ENCODE data around the gene DCUN1D1.
A peak's percentile ranks its signal among the peaks of the same experiment; 100 is the strongest.
"Not testable (repeated sequence)": the region's sequence is repeated elsewhere in the genome, so short reads cannot be mapped to it uniquely, and the experiment has no call there.

The DCUN1D1 gene

DNA sequence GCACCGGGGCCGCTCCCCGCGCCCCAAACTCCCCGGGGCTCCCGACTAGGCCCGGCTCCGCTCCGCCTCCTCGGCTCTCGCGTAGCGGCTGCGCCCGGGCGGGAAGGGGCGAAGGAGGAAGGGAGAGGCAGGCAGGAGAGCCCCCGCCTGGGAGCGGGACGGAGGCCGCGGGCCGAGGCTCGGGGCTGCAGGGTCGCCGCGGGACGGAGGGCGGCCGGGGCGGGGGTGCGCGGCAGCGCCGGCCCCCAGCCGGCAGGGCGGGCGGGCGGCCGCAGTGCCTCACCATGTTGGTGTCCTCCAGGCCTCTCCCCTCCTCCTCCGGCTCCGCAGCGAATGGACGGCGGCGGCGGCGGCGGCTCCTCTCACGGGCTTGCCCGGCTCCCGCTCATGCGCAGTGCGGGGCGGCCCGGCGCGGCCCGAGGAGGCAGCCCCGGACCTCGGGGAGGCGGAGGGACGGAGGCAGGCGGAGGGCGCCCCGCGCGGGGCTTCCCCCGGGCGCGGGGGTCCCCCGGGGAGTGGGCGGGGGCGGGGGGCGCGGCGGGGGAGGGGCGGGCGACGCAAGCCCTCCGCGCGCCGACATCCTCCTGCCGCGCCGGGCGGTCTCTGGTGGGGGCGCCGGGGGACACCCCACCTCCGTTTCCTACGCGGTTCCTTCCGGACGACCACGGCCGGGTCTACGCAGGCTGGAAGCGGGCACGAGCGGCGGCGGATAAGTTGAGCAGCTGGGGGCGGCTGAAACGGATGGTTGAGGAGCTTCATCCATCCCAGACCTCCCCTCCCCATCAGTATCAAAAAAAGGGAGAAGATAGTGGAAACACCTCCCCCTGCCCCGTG is at the start of gene DCUN1D1:
Gene DCUN1D1, minus strand, starts transcription at position 335 of the 834 bp plus-strand sequence. Its CDS starts 49 bp downstream, at position 286.
- peak; percentile 72 for DNase-seq

GRCh38 chr3:183028416-183028815 is 48.1 kb upstream of the DCUN1D1 start:
- DNase-seq: no peak

GRCh38 chr3:183027276-183027675 is 46.9 kb upstream of the DCUN1D1 start:
- DNase-seq: no peak

DNA sequence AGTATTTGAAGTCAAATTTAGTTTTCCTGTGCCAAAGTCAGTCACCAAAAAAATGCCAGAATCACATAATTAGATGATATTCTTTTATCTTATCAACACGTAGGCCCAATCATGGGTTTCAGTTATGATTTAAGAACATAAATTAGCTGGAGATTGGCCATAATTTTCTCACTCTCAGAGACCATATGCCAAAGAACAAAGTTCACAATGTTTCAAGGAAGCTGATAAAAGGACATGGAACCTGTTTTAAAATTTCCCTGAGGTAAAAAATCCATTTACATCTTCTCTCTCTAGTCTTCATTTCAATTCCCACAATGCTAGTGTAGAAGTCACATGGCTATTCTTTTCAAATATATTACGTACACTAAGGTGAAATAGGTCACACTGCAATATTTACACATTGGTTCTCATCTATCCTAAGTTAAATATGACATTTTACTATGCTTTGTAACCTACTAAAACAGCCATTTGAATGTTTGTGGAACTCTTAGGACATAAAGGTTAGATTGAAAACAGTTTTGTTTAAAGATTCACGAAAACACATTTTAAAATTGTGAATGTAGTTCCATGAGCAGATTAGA is 42.7 kb upstream of the DCUN1D1 start:
- no peak for DNase-seq

- no peak for DNase-seq
Observed at GRCh38 chr3:183018421-183019192, 38.3 kb upstream of the DCUN1D1 start.

DNA sequence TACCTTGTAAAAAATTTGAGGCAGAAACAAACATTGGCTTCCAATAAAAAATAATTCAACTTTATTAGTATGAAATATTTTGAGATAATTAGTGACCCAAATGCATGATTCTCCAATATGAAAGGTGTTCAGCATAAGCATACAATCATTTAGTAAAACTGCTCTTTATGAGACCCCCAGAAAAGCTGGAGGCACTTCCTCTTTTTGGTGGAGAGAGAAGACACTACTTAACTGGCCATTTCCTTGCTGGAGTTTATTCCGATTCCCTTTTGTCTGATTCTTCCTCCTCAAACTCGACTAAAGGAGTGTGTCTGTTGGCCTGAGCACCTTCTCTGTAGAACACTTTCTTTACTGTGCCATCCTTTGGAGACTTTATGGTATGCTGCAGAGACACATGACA is 34.8 kb upstream of the DCUN1D1 start:
- no peak for DNase-seq

- DNase-seq: no peak
Observed at GRCh38 chr3:183013856-183014255, 33.5 kb upstream of the DCUN1D1 start.

DNA sequence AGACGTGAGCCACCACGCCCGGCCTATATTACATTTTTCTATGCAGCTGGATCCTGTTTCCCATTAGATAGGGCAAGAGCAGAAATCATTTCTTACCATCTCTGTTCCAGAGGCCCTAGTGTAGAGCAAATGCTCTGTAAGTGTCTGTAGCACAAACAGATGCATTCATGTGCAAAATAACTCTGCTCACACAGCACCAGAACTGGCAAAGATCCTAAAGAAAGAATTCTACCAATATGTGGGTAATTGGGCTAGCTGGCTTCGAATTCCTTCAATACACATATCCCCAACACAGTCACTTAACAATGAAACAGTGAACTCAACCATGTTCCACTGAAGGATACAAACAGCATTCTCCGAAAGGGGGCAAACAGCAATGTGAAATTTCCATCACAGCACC is 32.7 kb upstream of the DCUN1D1 start:
- no peak for DNase-seq

- DNase-seq: no peak
Observed at GRCh38 chr3:183008800-183009199, 28.5 kb upstream of the DCUN1D1 start.

DNA sequence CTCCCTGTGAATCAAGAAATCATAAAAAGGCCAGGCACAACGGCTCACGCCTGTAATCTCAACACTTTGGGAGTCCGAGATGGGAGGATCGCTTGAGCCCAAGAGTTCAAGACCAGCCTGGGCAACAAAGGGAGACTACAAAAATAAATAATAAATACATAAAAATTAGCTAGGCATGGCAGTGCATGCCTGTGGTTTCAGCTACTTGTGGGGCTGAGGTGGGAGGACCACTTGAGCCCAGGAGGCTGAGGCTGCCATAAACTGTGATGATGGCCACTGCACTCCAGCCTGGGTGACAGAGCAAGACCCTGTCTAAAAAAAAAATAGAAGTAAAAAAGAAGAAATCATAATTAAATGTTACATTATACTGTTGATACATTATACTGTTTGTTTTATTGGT is 28.0 kb upstream of the DCUN1D1 start:
- no peak for DNase-seq

DNA sequence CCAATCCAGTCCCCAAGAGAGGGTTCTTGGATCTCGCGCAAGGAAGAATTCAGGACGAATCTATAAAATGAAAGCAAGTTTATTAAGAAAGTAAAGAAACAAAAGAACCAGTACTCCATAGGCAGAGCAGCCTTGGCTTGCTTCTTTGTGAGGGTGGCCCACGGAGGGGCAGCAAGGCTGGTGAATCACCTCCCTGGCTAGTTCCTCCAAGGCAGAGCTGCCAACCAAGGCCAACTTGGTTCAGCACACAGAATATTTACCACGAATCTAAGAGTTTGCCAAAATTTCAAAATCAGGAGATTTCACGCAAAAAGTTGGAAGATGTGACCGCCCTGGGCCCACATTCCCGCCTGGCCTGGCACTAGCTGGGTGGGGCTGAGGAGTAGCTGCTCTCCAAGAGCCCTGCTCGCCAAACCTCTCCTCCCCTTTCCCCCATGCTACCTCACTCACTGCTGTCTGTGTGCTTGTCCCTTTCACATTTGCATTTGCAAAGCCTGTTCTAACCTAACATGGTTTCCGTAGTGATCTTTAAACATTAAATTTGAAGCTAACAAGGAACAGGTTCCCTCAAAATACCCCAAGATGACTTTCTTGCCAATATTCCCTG is 26.2 kb upstream of the DCUN1D1 start:
- DNase-seq: no peak

DNA sequence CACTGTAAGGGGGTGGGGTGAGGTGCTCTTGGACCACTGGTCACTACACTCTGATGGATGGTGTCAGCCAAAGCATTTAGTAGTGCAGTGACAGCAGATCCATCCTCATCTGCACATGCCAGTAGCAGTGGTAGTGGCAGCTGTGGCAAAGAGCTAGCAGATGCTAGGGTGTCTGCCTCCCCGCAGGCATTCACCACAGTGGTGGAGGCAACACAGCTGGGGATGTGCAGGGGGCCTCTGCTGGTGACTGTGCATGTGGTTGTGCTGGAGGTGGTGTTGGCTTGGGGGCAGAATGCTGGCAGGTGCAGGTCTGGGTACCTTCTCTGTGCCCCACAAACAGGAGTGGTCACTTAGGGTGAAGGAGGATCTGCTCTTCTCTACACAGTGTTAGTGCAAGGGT is 19.4 kb upstream of the DCUN1D1 start:
- DNase-seq: no peak

GRCh38 chr3:182993486-182994201 is 13.3 kb upstream of the DCUN1D1 start:
- DNase-seq: not testable (repeated sequence)

DNA sequence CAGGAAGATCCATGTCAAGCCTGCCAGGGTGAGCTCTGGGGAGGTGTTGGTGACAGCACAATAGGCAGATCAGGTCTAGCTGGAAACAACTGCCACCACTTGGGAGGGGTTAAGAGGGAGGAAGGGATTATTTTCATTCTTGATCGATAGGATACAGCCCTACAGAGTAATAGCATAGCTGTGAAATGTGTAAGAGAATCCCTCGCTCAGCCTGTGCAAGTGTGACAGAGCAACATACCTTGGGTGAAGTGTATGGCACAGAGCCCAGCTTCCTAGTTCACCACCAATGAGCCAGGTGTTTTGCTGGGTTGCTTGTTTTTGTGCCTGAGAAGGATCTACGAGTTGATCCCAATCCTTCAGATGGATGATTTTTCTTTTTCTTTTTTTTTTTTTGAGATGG is 9.2 kb upstream of the DCUN1D1 start:
- DNase-seq: no peak

DNA sequence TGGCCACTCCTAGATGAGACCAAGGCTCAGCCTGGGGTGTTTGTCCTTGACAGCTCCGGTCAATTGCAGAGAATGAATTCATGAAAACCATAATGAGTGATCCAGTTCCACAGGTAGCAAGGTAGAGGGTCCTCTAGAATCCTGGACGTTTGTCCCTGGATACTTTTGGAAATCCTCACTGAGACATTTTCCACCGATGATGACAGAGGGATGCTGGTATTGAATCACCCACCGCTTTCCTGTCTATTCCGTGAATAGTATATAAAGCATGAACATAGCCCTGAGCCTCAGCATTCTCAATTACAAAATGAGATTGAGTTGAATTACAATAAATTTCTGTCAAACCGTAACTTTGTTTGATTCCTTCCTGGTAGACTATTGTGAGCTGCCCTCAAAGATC is 5.7 kb upstream of the DCUN1D1 start:
- DNase-seq: no peak

DNA sequence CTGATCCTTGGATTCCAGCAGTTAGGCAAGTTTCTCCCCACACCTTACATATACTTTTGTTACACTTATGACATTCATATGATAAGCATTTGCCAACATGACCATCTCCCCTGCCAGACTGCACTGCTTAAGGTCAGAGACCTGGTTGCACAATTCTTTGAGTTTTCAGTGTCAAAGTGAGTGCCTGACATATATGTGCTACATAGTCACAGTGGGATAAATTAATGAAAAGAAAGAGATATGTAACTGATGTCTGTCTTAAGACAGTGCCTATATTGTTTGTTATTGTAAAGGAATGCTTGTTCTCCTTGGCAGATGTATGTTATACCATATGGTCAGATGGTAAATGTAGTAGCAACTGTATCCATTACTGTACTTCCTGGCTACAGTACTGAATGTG is 3.5 kb upstream of the DCUN1D1 start:
- DNase-seq: no peak

- no peak for DNase-seq
Observed at GRCh38 chr3:182981038-182981380, 671 bp upstream of the DCUN1D1 start.

DNA sequence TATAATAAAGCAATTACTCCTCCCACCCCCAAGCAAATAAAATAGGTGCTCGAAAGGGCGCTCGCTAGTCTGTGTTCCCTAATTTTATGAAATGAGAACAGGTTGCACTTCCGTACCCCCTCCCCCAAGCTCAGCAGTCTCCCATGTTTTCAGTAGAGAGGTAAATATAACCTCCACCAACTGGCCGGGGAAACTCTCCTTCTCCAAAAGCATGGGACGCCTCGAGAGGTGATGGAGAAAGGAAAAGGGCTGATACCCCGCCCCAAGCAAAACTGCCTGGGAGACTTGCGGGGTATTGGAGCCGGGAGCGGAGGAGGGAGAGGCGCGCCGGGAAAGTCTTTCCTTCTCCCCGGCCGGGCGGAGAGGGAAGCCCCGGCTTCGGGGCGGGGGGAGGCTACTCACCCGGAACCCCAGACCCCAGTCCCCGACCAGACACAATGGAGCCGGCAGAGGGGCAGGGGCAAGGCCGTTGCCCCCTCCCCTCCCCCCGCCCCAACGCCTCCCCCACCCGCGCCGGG is 605 bp downstream of the DCUN1D1 start:
- DNase-seq: no peak

DNA sequence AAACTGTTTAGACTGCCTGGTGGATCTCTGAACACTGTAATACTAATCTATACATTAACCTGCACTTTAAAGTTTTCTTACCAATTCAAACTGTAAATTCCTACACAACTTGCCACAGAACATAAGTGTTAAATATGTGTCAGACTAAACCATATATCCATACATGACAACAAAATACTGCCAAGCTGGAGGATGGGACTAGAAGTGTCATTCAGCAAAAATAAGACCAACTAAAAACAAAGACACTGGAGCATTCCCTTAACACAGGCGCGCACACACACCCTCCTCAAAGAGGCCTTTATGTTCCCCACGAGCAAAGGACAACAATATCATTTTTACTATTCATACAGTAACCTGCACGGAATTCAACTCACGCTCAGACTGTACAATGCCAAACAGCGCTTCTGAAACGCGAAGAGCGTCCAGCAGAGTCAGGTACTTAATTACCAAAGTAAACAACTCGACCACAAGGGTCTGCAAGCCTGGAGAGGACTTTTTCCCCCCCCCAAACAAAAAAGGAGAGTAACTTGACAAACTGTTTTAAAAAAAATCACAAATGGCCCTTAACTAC is 1.1 kb downstream of the DCUN1D1 start:
- no peak for DNase-seq

DNA sequence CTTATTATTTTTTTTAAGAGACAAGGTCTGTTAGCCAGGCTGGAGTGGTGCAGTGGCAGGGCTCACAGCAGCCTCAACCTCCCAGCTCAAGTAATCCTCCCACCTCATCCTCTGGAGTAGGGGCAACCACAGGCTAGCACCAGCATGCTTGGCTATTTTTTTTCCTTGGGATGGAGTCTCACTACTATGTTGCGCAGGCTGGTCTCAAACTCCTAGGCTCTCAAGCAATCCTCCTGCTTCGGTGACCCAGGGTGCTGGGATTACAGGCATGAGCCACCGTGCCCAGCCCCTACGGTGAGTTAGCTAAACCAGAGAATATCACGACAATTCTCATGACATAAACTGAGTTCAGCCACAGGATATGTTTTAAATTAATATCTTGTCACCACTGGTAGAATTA is 2.0 kb downstream of the DCUN1D1 start:
- no peak for DNase-seq

- DNase-seq: no peak
Observed at GRCh38 chr3:182973047-182973446, 7.3 kb downstream of the DCUN1D1 start.

- DNase-seq: no peak
Observed at GRCh38 chr3:182972387-182972786, 8.0 kb downstream of the DCUN1D1 start.

All from activated T-cell treated with anti-CD3 and anti-CD28 coated beads for 4 hours (primary cell).